IMR-90 (cell line): ENCODE data around the gene GLG1. TPM values are rescaled to one million over a fixed set of nuclear protein-coding genes. Genes with fewer than 3 reads are reported as not detected.

Source experiments
- ATAC-seq: fragments of 200-7000 bp; cut with Tn5 transposase; 2 replicates; pipeline ENCODE4 v1.9.1; 2020; ENCODE audit warnings: low read depth, mild to moderate bottlenecking, moderate library complexity
- BruUV-seq: library from RNA; stranded (reverse); fragments of 400-500 nt; replicated peaks from 2 replicates; lab custom pipeline; 2021; lab: Mats Ljungman, UMichigan
- CTCF ChIA-PET: fragments of 300-600 bp; formaldehyde crosslinking; extraction: SDS; loops from one replicate; lab custom pipeline; 2021; ENCODE audit warnings: antibody characterized with exemption; lab: Yijun Ruan, JAX
- POLR2A ChIA-PET: fragments of 300-600 bp; sonication (Branson Sonifier 250); formaldehyde crosslinking; loops from one replicate; lab custom pipeline; 2022; ENCODE audit warnings: antibody characterized with exemption; ENCODE audit not compliant: unreplicated experiment; lab: Charles Lee
- DNase-seq: peaks from one replicate; pipeline ENCODE4 v3.0.0; 2013
- H2AFZ ChIP-seq: replicated peaks from 2 replicates; pipeline ENCODE3; 2013; ENCODE audit warnings: low read length, mild to moderate bottlenecking; ENCODE audit not compliant: poor library complexity
- H2AK5ac ChIP-seq: 2 replicates; pipeline ENCODE4 v1.6.1; 2013; ENCODE audit warnings: low read depth, low read length, inconsistent platforms
- H2AK9ac ChIP-seq: replicated peaks from 2 replicates; pipeline ENCODE3; 2013; ENCODE audit warnings: mild to moderate bottlenecking, low read depth, low read length, moderate library complexity; ENCODE audit not compliant: poor library complexity
- H2BK120ac ChIP-seq: 2 replicates; pipeline ENCODE4 v1.6.1; 2013; ENCODE audit warnings: low read depth, low read length, inconsistent platforms
- H2BK15ac ChIP-seq: 3 replicates; pipeline ENCODE4 v1.6.1; 2013; ENCODE audit warnings: low read depth, low read length, inconsistent platforms
- H2BK20ac ChIP-seq: 2 replicates; pipeline ENCODE4 v1.6.1; 2013; ENCODE audit warnings: low read depth, mild to moderate bottlenecking, inconsistent platforms, low read length, moderate library complexity
- H2BK5ac ChIP-seq: 2 replicates; pipeline ENCODE4 v1.6.1; 2013; ENCODE audit warnings: mild to moderate bottlenecking, low read depth, low read length, inconsistent platforms; ENCODE audit not compliant: poor library complexity, severe bottlenecking
- H3K14ac ChIP-seq: replicated peaks from 2 replicates; pipeline ENCODE4 v1.6.1; 2013; ENCODE audit warnings: low read depth, low read length, inconsistent platforms
- H3K18ac ChIP-seq: 2 replicates; pipeline ENCODE4 v1.6.1; 2013; ENCODE audit warnings: low read depth, low read length, control low read depth
- H3K23ac ChIP-seq: 2 replicates; pipeline ENCODE4 v1.6.1; 2013; ENCODE audit warnings: low read depth, low read length, inconsistent platforms
- H3K27ac ChIP-seq: 2 replicates; pipeline ENCODE4 v1.5.1; 2013; ENCODE audit warnings: mild to moderate bottlenecking, control low read depth, low read length; ENCODE audit not compliant: insufficient read depth
- H3K27me3 ChIP-seq: 2 replicates; pipeline ENCODE4 v1.6.1; 2013; ENCODE audit warnings: low read length; ENCODE audit not compliant: control insufficient read depth, insufficient read depth
- H3K36me3 ChIP-seq: 2 replicates; pipeline ENCODE4 v1.6.1; 2013; ENCODE audit warnings: low read length, mixed read lengths; ENCODE audit not compliant: control insufficient read depth, insufficient read depth
- H3K4ac ChIP-seq: 2 replicates; pipeline ENCODE4 v1.6.1; 2013; ENCODE audit warnings: low read depth, low read length, inconsistent platforms
- H3K4me1 ChIP-seq: 2 replicates; pipeline ENCODE4 v1.6.1; 2013; ENCODE audit warnings: low read length, mixed read lengths; ENCODE audit not compliant: control insufficient read depth, insufficient read depth
- H3K4me2 ChIP-seq: 2 replicates; pipeline ENCODE4 v1.6.1; 2013; ENCODE audit warnings: low read depth, mild to moderate bottlenecking, control low read depth, low read length, moderate library complexity
- H3K4me3 ChIP-seq: 2 replicates; pipeline ENCODE4 v1.5.1; 2013; ENCODE audit warnings: low read depth, mild to moderate bottlenecking, control low read depth, low read length, moderate library complexity; ENCODE audit not compliant: insufficient read depth
- H3K56ac ChIP-seq: 2 replicates; pipeline ENCODE4 v1.6.1; 2013; ENCODE audit warnings: low read length, inconsistent platforms; ENCODE audit not compliant: insufficient read depth; ENCODE audit errors: extremely low read depth
- H3K79me1 ChIP-seq, 2 experiments: 2 replicates each; pipeline ENCODE4 v1.6.1; 2013; ENCODE audit warnings: low read length in 2 of 2, inconsistent platforms in 1 of 2, low read depth in 1 of 2
- H3K9ac ChIP-seq: 2 replicates; pipeline ENCODE4 v1.6.1; 2013; ENCODE audit warnings: low read depth, low read length, control low read depth
- H3K9me1 ChIP-seq: 2 replicates; pipeline ENCODE4 v1.6.1; 2013; ENCODE audit warnings: low read length, inconsistent platforms; ENCODE audit not compliant: insufficient read depth
- H3K9me3 ChIP-seq: 2 replicates; pipeline ENCODE4 v1.6.1; 2013; ENCODE audit warnings: low read length; ENCODE audit not compliant: control insufficient read depth, insufficient read depth
- H4K20me1 ChIP-seq: 2 replicates; pipeline ENCODE4 v1.6.1; 2013; ENCODE audit warnings: low read length, inconsistent platforms; ENCODE audit not compliant: insufficient read depth
- H4K5ac ChIP-seq: 2 replicates; pipeline ENCODE4 v1.6.1; 2013; ENCODE audit warnings: mild to moderate bottlenecking, low read depth, low read length, control low read depth
- H4K8ac ChIP-seq, 2 experiments: 2 replicates each; pipeline ENCODE4 v1.6.1; 2013; ENCODE audit warnings: low read depth in 2 of 2, low read length in 2 of 2, control low read depth in 1 of 2, inconsistent platforms in 1 of 2
- H4K91ac ChIP-seq: 2 replicates; pipeline ENCODE4 v1.6.1; 2013; ENCODE audit warnings: low read depth, low read length, inconsistent platforms; ENCODE audit not compliant: insufficient read depth
- BHLHE40 ChIP-seq: fragments of 150-350 bp; IDR thresholded peaks from 2 replicates; pipeline ENCODE4 v1.6.1; 2016; ENCODE audit warnings: mild to moderate bottlenecking, low read depth, low read length
- CHD1 ChIP-seq: IDR thresholded peaks from 2 replicates; pipeline ENCODE4 v1.6.1; 2012; ENCODE audit warnings: low read depth, low read length, improper control_type of control experiment
- CTCF ChIP-seq: conservative IDR thresholded peaks from 2 replicates; pipeline ENCODE4 v1.5.1; 2012; ENCODE audit warnings: mild to moderate bottlenecking, low read depth, low read length, improper control_type of control experiment
- ELK1 ChIP-seq: fragments of 150-350 bp; IDR thresholded peaks from 2 replicates; pipeline ENCODE4 v1.6.1; 2016; ENCODE audit warnings: low read depth, mild to moderate bottlenecking, low read length, moderate library complexity, borderline replicate concordance
- FOS ChIP-seq: fragments of 150-350 bp; IDR thresholded peaks from 2 replicates; pipeline ENCODE4 v1.6.1; 2016; ENCODE audit warnings: low read depth, low read length
- MAFK ChIP-seq: IDR thresholded peaks from 2 replicates; pipeline ENCODE4 v1.6.1; 2012; ENCODE audit warnings: low read depth, low read length, improper control_type of control experiment
- MAZ ChIP-seq: IDR thresholded peaks from 2 replicates; pipeline ENCODE4 v1.6.1; 2012; ENCODE audit warnings: low read depth, mild to moderate bottlenecking, low read length, improper control_type of control experiment, moderate library complexity, borderline replicate concordance
- MXI1 ChIP-seq: IDR thresholded peaks from 2 replicates; pipeline ENCODE4 v1.6.1; 2012; ENCODE audit warnings: low read depth, mild to moderate bottlenecking, low read length, moderate library complexity, borderline replicate concordance
- NFE2L2 ChIP-seq: fragments of 150-350 bp; IDR thresholded peaks from 2 replicates; pipeline ENCODE4 v1.6.1; 2016; ENCODE audit warnings: low read depth, mild to moderate bottlenecking, low read length
- POLR2A ChIP-seq: IDR thresholded peaks from 2 replicates; pipeline ENCODE4 v1.6.1; 2012; ENCODE audit warnings: mild to moderate bottlenecking, low read depth, low read length
- RAD21 ChIP-seq: IDR thresholded peaks from 2 replicates; pipeline ENCODE4 v1.6.1; 2012; ENCODE audit warnings: low read length, improper control_type of control experiment
- RCOR1 ChIP-seq: IDR thresholded peaks from 2 replicates; pipeline ENCODE4 v1.6.1; 2012; ENCODE audit warnings: mild to moderate bottlenecking, low read length, improper control_type of control experiment; ENCODE audit not compliant: insufficient replicate concordance
- RFX5 ChIP-seq: IDR thresholded peaks from 2 replicates; pipeline ENCODE4 v1.8.0; 2012; ENCODE audit warnings: low read depth, mild to moderate bottlenecking, low read length, moderate library complexity
- SMC3 ChIP-seq: fragments of 150-350 bp; IDR thresholded peaks from 2 replicates; pipeline ENCODE4 v1.6.1; 2016; ENCODE audit warnings: low read depth, mild to moderate bottlenecking, antibody characterized with exemption, low read length, moderate library complexity
- USF2 ChIP-seq: fragments of 150-350 bp; IDR thresholded peaks from 2 replicates; pipeline ENCODE4 v1.6.1; 2017; ENCODE audit warnings: mild to moderate bottlenecking, antibody characterized with exemption, low read length, low read depth
- WGBS, 2 experiments: methylation state at CpG; one replicate each; pipeline versions ENCODE4 v1.1.5 to v1.1.7; 2013; ENCODE audit warnings: missing lambda C conversion rate in 2 of 2; ENCODE audit not compliant: insufficient read length in 1 of 2; ENCODE audit errors: extremely low coverage in 2 of 2; 5-methylcytosine and 5-hydroxymethylcytosine counted together
- dilution Hi-C: fragments of 300-500 bp; cut with HindIII; formaldehyde crosslinking; loops from one replicate; pipeline ENCODE4 v1.14.3; 2018; ENCODE audit warnings: low sequenced_read_pairs; ENCODE audit not compliant: unreplicated experiment
- in situ Hi-C: fragments of 300-500 bp; cut with MboI; formaldehyde crosslinking; loops from 3 replicates; pipeline ENCODE4 v1.14.3; 2019; ENCODE audit warnings: low sequenced_read_pairs, inconsistent platforms, mixed read lengths
- intact Hi-C: fragments of 100-400 bp; cut with micrococcal nuclease; formaldehyde crosslinking; loops from 2 replicates; pipeline ENCODE4 v1.10.0; 2022
- polyA plus RNA-seq, 3 experiments: library from polyadenylated mRNA; depleted of rRNA; stranded (reverse); fragments of >200 nt; gene quantifications; 2 replicates each; pipeline ENCODE4 v1.2.3, GENCODE V29; 2012; ENCODE audit warnings: low replicate concordance in 1 of 3
- total RNA-seq: library from RNA; depleted of rRNA; stranded (reverse); fragments of >200 nt; gene quantifications from 2 replicates; pipeline ENCODE4 v1.2.3, GENCODE V29; 2012

The GLG1 gene
- total and polyA plus RNA-seq, 2 of the 4 experiments (the other 2 are of a cell fraction): 91.0 to 107 TPM

- 0 out of 2 replicates have a peak, but pooled peaks cover 3% of the 10 kb centered on the region for H4K20me1 ChIP-seq
- H2AFZ ChIP-seq: no peak overlapping the region
- no peak overlapping the region for H3K4me3 ChIP-seq
- no peak overlapping the region for H4K5ac ChIP-seq
- intact Hi-C loops (no loop called here), in situ Hi-C loops (no loop called here), dilution Hi-C loops (no loop called here)
- no peak overlapping the region for H4K91ac ChIP-seq
- no peak overlapping the region for H2AK9ac ChIP-seq
- H3K9ac ChIP-seq: no peak overlapping the region
- ChIA-PET POLR2A (interaction anchor here (0.6 kb wide), 1 partner anchor 32 kb away, joined by 3 read pairs; no protein-coding TSS in a partner anchor), CTCF (no interaction called here)
- no peak overlapping the region for H3K23ac ChIP-seq
- peaks cover 4 to 19% of the 10 kb centered on the region in 2 experiments; a peak in 3 of 4 replicates for H3K79me1 ChIP-seq
- BruUV-seq: no TSS peak
- no peak for DNase-seq
- no peak overlapping the region for H3K4ac ChIP-seq
- 0 out of 2 replicates have a peak, but pooled peaks cover 1% of the 10 kb centered on the region for H3K36me3 ChIP-seq
- no CpG with 5 or more reads among the region's 5 CpGs for WGBS, 2 experiments
- no peak overlapping the region for H3K56ac ChIP-seq
- no peak overlapping the region for H2BK5ac ChIP-seq
- no peak overlapping the region for H2BK120ac ChIP-seq
- H3K4me1 ChIP-seq: peaks cover 3% of the 10 kb centered on the region; the same call in 1 of the 2 replicates
- H3K18ac ChIP-seq: no peak overlapping the region
- no peak overlapping the region for H4K8ac ChIP-seq
- TF ChIP-seq RCOR1: no peak
- TF ChIP-seq MXI1: no peak
- no peak for TF ChIP-seq MAFK
- TF ChIP-seq RFX5: no peak
- TF ChIP-seq NFE2L2: no peak
- no peak for TF ChIP-seq USF2
- no peak for TF ChIP-seq ELK1
- no peak for TF ChIP-seq MAZ
- no peak for TF ChIP-seq FOS
- TF ChIP-seq POLR2A: no peak
- TF ChIP-seq RAD21: no peak
- no peak for TF ChIP-seq CTCF
- no peak for TF ChIP-seq CHD1
- TF ChIP-seq SMC3: no peak
- no peak for TF ChIP-seq BHLHE40
- no peak for ATAC-seq
- H3K4me2 ChIP-seq: no peak overlapping the region
- no peak overlapping the region for H3K14ac ChIP-seq
- H3K9me3 ChIP-seq: no peaks in the 10 kb centered on the region
- H3K27ac ChIP-seq: no peak overlapping the region
- no peak overlapping the region for H2BK20ac ChIP-seq
- H3K9me1 ChIP-seq: 0 out of 2 replicates have a peak, but pooled peaks cover 3% of the 10 kb centered on the region
- H2AK5ac ChIP-seq: no peak overlapping the region
- H3K27me3 ChIP-seq: no peaks in the 10 kb centered on the region
- no peak overlapping the region for H2BK15ac ChIP-seq
Measured at GRCh38 chr16:74524117-74524516, 82.8 kb downstream of the GLG1 start.
